Keratinocyte (primary cell): ENCODE data around the gene SAMD13. TPM values are rescaled to one million over a fixed set of nuclear protein-coding genes. Genes with fewer than 3 reads are reported as not detected.

Source experiments
- DNase-seq: peaks from one replicate; pipeline ENCODE4 v3.0.0-alpha.2; 2011; ENCODE audit warnings: low read depth, missing footprints, low spot score
- FAIRE-seq: peaks from 2 replicates; lab custom pipeline; 2011; peaks lifted over from hg19 to GRCh38; lab: Jason Lieb, UNC
- H2AFZ ChIP-seq: 2 replicates; pipeline ENCODE4 v1.6.0; 2012; ENCODE audit warnings: low read length, control low read depth, inconsistent platforms; ENCODE audit not compliant: control insufficient read depth
- H3K27ac ChIP-seq: 2 replicates; pipeline ENCODE4 v1.5.1; 2011; ENCODE audit warnings: low read length; ENCODE audit not compliant: control insufficient read depth, insufficient read depth
- H3K27me3 ChIP-seq: 3 replicates; pipeline ENCODE4 v1.6.0; 2011; ENCODE audit warnings: low read length; ENCODE audit not compliant: control insufficient read depth, insufficient read depth; ENCODE audit errors: extremely low read depth
- H3K36me3 ChIP-seq, 2 experiments: 2 replicates in 1 of 2; 3 replicates in 1 of 2; pipeline ENCODE4 v1.5.1; 2011; ENCODE audit warnings: low read length in 2 of 2, mild to moderate bottlenecking in 1 of 2; ENCODE audit not compliant: control insufficient read depth in 2 of 2, insufficient read depth in 2 of 2; ENCODE audit errors: extremely low read depth in 1 of 2
- H3K4me1 ChIP-seq: 3 replicates; pipeline ENCODE4 v1.5.1; 2011; ENCODE audit warnings: low read length; ENCODE audit not compliant: control insufficient read depth, insufficient read depth; ENCODE audit errors: extremely low read depth
- H3K4me2 ChIP-seq: 3 replicates; pipeline ENCODE4 v1.6.0; 2011; ENCODE audit warnings: low read depth, low read length; ENCODE audit not compliant: control insufficient read depth, insufficient read depth; ENCODE audit errors: extremely low read depth
- H3K4me3 ChIP-seq, 3 experiments: fragments of 200-600 bp in 1 of 3; sonication (generic) in 1 of 3; 2 replicates in 2 of 3; 3 replicates in 1 of 3; pipeline ENCODE4 v1.5.1; 2011 to 2016; ENCODE audit warnings: low read length in 3 of 3, mild to moderate bottlenecking in 3 of 3, control low read depth in 2 of 3, inconsistent platforms in 1 of 3, low read depth in 1 of 3, mixed read lengths in 1 of 3, mixed run types in 1 of 3, moderate library complexity in 1 of 3; ENCODE audit not compliant: control insufficient read depth in 2 of 3, insufficient read depth in 2 of 3; ENCODE audit errors: extremely low read depth in 1 of 3
- H3K79me2 ChIP-seq: 2 replicates; pipeline ENCODE4 v1.6.0; 2012; ENCODE audit warnings: low read length; ENCODE audit not compliant: control insufficient read depth, insufficient read depth
- H3K9ac ChIP-seq: 3 replicates; pipeline ENCODE4 v1.6.0; 2011; ENCODE audit warnings: low read length; ENCODE audit not compliant: control insufficient read depth, insufficient read depth; ENCODE audit errors: extremely low read depth
- H3K9me1 ChIP-seq: 3 replicates; pipeline ENCODE4 v1.6.0; 2011; ENCODE audit warnings: low read length; ENCODE audit not compliant: control insufficient read depth, insufficient read depth; ENCODE audit errors: extremely low read depth
- H3K9me3 ChIP-seq: 2 replicates; pipeline ENCODE4 v1.5.1; 2012; ENCODE audit warnings: low read depth, low read length; ENCODE audit not compliant: control insufficient read depth
- H4K20me1 ChIP-seq: 3 replicates; pipeline ENCODE4 v1.6.0; 2011; ENCODE audit warnings: low read length; ENCODE audit not compliant: control insufficient read depth, insufficient read depth; ENCODE audit errors: extremely low read depth
- EZH2 ChIP-seq: IDR thresholded peaks from one replicate; pipeline ENCODE4 v1.6.1; 2012; ENCODE audit warnings: inconsistent platforms, mild to moderate bottlenecking, low read length, moderate library complexity
- dilution Hi-C: fragments of 300-500 bp; cut with MboI; formaldehyde crosslinking; loops from one replicate; pipeline ENCODE4 v1.7.0; 2020; ENCODE audit warnings: low sequenced_read_pairs; ENCODE audit not compliant: extremely low pct_ligation_motif_present
- polyA minus RNA-seq, 3 experiments: library from RNA; depleted of rRNA, polyadenylated mRNA; stranded (reverse); fragments of >200 nt; gene quantifications; 1 replicate in 1 of 3; 2 replicates in 1 of 3; 3 replicates in 1 of 3; pipeline ENCODE4 v1.2.3, GENCODE V29; 2011
- polyA plus RNA-seq, 5 experiments: library from polyadenylated mRNA; depleted of rRNA in 3 of 5; stranded (reverse) in 3 of 5; stranded (forward) in 1 of 5; unstranded in 1 of 5; fragments of >200 nt; gene quantifications; 1 replicate in 1 of 5; 2 replicates in 3 of 5; 3 replicates in 1 of 5; pipeline versions ENCODE4 v1.2.1 to v1.2.3, GENCODE V29; 2011 to 2012; ENCODE audit warnings: missing spikeins in 2 of 5, low read depth in 1 of 5, low replicate concordance in 1 of 5
- TF ChIP-seq, protein P1 (sequence below), 3 experiments: IDR thresholded peaks in 1 of 3; conservative IDR thresholded peaks in 1 of 3; optimal IDR thresholded peaks in 1 of 3; 2 replicates in 2 of 3; 3 replicates in 1 of 3; pipeline versions ENCODE3 to v1.5.1; 2011; ENCODE audit warnings: low read length in 3 of 3, mild to moderate bottlenecking in 3 of 3, moderate library complexity in 2 of 3, control low read depth in 1 of 3, inconsistent platforms in 1 of 3; ENCODE audit not compliant: insufficient read depth in 2 of 3; ENCODE audit errors: extremely low read depth in 1 of 3

SAMD13 gene, protein sequence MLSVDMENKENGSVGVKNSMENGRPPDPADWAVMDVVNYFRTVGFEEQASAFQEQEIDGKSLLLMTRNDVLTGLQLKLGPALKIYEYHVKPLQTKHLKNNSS
- 0.32 to 0.75 TPM (median 0.48 TPM) in 3 replicates for polyA plus RNA-seq
- 0.20 TPM for polyA plus RNA-seq (2011; ENCODE audit: low read depth)
- 0.51 and 0.85 TPM in 2 replicates for polyA plus RNA-seq (2011; cell fraction: cytosol; rRNA removed)
- polyA plus RNA-seq (2011; cell fraction: nucleus; rRNA removed): 0.11 and 0.32 TPM in 2 replicates
- polyA plus RNA-seq (2012; ENCODE audit: low replicate concordance): 0.55 and 0.90 TPM in 2 replicates
- polyA minus RNA-seq: 0.54 TPM in 1 of 3 replicates, not detected in the others
- not detected for polyA minus RNA-seq (2011; cell fraction: cytosol; rRNA and poly(A)+ RNA removed)
- polyA minus RNA-seq (2011; cell fraction: nucleus; rRNA and poly(A)+ RNA removed): not detected in 2 replicates

DNA sequence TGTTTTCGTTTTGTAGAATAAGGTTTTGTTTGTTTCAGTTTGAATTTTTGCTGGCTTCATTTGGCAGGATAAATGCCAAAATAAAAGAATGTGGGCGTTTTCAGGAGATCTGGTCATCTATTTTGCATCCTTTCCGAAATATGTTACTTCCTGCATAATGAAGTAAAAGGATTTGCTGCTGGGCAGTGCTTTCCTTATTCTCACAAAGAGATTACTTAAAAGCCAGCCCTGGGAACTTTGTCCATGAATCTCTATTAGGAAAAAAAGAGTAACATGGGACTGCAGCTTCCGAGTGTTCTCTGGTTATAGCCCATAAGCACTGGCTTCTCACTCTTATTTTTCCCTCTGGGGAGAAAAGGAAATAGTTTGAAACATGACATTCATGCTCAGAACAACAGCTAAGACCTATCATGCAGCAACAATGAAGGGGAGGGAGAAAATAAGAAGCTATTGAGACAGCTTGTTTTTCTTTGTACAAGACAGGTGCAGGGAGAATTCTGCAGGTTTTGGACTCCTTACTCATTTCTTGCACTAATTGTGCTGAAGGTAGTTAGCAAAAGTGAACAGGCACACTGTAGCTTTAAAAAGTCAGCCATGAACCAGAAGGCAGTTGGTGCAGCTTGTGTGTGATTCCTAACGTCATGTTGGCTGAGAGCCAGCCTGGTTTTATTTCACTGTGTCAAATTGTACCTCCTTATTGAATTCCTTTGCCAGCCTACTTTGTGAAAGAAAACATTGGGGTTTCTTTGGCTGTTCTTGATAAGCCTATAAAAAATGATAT, at the start of gene SAMD13:
SAMD13 (plus strand) TSS at position 705 of the 781 bp plus-strand sequence. CDS start 1,527 bp downstream, outside the sequence.
- Histone ChIP-seq H3K27ac (no peak within 1 kb of the TSS), H3K79me2 (no peaks in the 10 kb centered on the region), H3K9me3 (no peaks in the 10 kb centered on the region), H3K4me2 (peak within 1 kb of the TSS; percentile 77), H3K4me3 (no peak within 1 kb of the TSS), H3K9me1 (peaks cover 2% of the 10 kb centered on the region), H3K4me1 (peaks cover 17% of the 10 kb centered on the region), H3K36me3 (no peaks in the 10 kb centered on the region), H3K9ac (no peak within 1 kb of the TSS), H4K20me1 (no peaks in the 10 kb centered on the region), H2AFZ (no peak within 1 kb of the TSS), H3K27me3 (no peaks in the 10 kb centered on the region)
- TF ChIP-seq, protein P1, sequence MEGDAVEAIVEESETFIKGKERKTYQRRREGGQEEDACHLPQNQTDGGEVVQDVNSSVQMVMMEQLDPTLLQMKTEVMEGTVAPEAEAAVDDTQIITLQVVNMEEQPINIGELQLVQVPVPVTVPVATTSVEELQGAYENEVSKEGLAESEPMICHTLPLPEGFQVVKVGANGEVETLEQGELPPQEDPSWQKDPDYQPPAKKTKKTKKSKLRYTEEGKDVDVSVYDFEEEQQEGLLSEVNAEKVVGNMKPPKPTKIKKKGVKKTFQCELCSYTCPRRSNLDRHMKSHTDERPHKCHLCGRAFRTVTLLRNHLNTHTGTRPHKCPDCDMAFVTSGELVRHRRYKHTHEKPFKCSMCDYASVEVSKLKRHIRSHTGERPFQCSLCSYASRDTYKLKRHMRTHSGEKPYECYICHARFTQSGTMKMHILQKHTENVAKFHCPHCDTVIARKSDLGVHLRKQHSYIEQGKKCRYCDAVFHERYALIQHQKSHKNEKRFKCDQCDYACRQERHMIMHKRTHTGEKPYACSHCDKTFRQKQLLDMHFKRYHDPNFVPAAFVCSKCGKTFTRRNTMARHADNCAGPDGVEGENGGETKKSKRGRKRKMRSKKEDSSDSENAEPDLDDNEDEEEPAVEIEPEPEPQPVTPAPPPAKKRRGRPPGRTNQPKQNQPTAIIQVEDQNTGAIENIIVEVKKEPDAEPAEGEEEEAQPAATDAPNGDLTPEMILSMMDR (optimal IDR thresholded peaks at IDR 0.05 in 1 of 3, IDR thresholded peaks at IDR 0.05 in 1 of 3, conservative IDR thresholded peaks at IDR 0.05 in 1 of 3; ENCODE audit: extremely low read depth in 1 of 3, insufficient read depth in 2 of 3, low read length in 3 of 3): no peak
- no peak for TF ChIP-seq EZH2
- DNase-seq (no peak), FAIRE-seq (peak; percentile 88)
- dilution Hi-C loops: no loop called here

DNA sequence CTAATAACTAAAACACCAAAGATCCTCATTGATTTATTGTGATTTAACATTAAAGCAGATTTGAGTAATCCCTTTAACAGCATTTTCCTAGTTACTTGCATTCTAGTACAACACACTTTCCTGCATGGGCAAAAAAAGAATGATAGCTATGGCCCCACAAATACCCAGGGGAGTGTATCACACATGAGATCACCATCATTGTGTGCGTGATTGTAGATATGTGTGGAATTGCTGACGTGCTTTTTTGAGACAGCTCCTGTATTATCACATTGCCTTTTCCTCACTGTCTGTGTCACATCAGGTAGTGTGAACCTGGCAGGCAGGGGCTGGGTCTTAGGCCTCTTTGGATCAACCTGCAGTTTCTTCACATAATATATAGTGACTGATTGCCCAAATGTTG, 48.5 kb upstream of the SAMD13 start:
- dilution Hi-C loops: no loop called here
- no peak overlapping the region for H3K4me2 ChIP-seq

More for the DNA sequence above, 48.5 kb upstream of the SAMD13 start:
- Histone ChIP-seq H3K36me3 (no peaks in the 10 kb centered on the region), H4K20me1 (no peaks in the 10 kb centered on the region), H3K9me1 (no peaks in the 10 kb centered on the region), H3K79me2 (no peaks in the 10 kb centered on the region), H2AFZ (no peak overlapping the region), H3K4me1 (peaks cover 10% of the 10 kb centered on the region), H3K27me3 (no peaks in the 10 kb centered on the region), H3K27ac (no peak overlapping the region), H3K9ac (no peak overlapping the region), H3K4me3 (no peak overlapping the region), H3K9me3 (no peaks in the 10 kb centered on the region)
- TF ChIP-seq, protein P1 (optimal IDR thresholded peaks at IDR 0.05 in 1 of 3, IDR thresholded peaks at IDR 0.05 in 1 of 3, conservative IDR thresholded peaks at IDR 0.05 in 1 of 3; ENCODE audit: extremely low read depth in 1 of 3, insufficient read depth in 2 of 3, low read length in 3 of 3): no peak
- no peak for TF ChIP-seq EZH2
- FAIRE-seq: no peak
- DNase-seq: no peak
